Upper lobe of left lung (tissue), 4 donors: ENCODE results near the gene CEP85L.

ENCODE experiments used
- EP300 ChIP-seq, 4 donors: sonication (generic); formaldehyde crosslinking; IDR thresholded peaks; one replicate each; pipeline ENCODE4 v1.5.1; 2017; ENCODE audit warnings: antibody characterized with exemption in 4 of 4, control low read depth in 2 of 4
- POLR2A ChIP-seq, 4 donors: fragments of 450-650 bp; IDR thresholded peaks; one replicate each; pipeline ENCODE4 v1.5.1; 2016 to 2017; ENCODE audit warnings: antibody characterized with exemption in 4 of 4, mild to moderate bottlenecking in 2 of 4
- POLR2AphosphoS5 ChIP-seq, 2 donors: sonication (generic); formaldehyde crosslinking; IDR thresholded peaks; one replicate each; pipeline ENCODE4 v1.5.1; 2017; ENCODE audit warnings: antibody characterized with exemption in 2 of 2
- TF ChIP-seq, protein P1 (sequence below), 6 experiments: fragments of 450-650 bp in 4 of 6; fragments of 200-600 bp in 2 of 6; sonication (generic) in 2 of 6; IDR thresholded peaks; one replicate each; pipeline ENCODE4 v1.5.1; 2016 to 2019; ENCODE audit warnings: antibody characterized with exemption in 6 of 6

DNA sequence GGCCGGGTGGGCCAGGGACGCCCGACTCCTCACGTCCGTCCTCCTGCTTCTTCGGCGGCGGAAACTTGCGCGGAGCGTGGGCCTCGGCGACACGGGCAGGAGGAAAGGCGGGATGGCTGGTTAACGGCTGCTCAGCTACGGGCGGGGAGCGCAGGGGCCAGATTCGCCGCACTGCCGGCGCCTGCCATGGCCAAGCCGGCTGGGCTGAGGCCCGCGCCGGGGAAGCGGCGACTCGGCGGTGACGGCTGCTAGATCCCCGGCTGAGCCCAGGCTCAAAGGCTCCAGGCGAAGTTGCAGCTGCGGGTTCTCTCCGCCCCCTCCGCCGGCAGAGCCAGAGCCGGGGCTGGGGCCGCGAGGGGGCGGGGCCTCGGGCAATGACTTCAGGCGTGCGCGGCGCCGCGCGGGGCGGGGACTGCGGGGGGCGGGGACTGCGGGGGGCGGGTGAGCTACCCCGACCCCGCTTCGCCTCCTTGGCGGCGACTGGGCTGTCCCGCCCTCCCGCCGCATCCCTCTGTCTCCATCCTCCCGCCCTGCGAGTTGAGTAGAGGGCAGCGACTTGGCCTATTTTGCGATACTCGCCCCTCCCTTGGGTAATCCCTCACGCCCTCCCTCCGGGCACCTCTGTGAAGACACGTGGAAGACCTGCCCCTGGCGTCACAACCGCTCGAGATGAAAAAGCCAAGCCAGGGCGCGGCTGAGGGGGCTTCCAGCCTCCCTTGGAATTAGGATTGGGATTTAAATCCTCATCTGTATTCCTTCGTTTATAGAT lies at the start of gene CEP85L:
- TF ChIP-seq, protein P1, sequence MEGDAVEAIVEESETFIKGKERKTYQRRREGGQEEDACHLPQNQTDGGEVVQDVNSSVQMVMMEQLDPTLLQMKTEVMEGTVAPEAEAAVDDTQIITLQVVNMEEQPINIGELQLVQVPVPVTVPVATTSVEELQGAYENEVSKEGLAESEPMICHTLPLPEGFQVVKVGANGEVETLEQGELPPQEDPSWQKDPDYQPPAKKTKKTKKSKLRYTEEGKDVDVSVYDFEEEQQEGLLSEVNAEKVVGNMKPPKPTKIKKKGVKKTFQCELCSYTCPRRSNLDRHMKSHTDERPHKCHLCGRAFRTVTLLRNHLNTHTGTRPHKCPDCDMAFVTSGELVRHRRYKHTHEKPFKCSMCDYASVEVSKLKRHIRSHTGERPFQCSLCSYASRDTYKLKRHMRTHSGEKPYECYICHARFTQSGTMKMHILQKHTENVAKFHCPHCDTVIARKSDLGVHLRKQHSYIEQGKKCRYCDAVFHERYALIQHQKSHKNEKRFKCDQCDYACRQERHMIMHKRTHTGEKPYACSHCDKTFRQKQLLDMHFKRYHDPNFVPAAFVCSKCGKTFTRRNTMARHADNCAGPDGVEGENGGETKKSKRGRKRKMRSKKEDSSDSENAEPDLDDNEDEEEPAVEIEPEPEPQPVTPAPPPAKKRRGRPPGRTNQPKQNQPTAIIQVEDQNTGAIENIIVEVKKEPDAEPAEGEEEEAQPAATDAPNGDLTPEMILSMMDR (IDR thresholded peaks at IDR 0.05) = peak in 2 of 6 experiments; percentile 20 to 49
- TF ChIP-seq POLR2AphosphoS5 (IDR thresholded peaks at IDR 0.05) (peak; percentile 20 to 89), POLR2A (IDR thresholded peaks at IDR 0.05) (peak in 3 of 4 donors; percentile 64 to 86 (median 85)), EP300 (IDR thresholded peaks at IDR 0.05) (no peak)
